SH-SY5Y (cell line): ENCODE results near the gene ADIPOQ.

ENCODE experiments used
- GATA2 ChIP-seq: IDR thresholded peaks from 2 replicates; pipeline ENCODE4 v1.6.1; 2011; ENCODE audit warnings: mild to moderate bottlenecking, low read depth, low read length
- GATA3 ChIP-seq: IDR thresholded peaks from 2 replicates; pipeline ENCODE4 v1.6.1; 2011; ENCODE audit warnings: low read depth, mild to moderate bottlenecking, low read length, moderate library complexity

Gene ADIPOQ

DNA sequence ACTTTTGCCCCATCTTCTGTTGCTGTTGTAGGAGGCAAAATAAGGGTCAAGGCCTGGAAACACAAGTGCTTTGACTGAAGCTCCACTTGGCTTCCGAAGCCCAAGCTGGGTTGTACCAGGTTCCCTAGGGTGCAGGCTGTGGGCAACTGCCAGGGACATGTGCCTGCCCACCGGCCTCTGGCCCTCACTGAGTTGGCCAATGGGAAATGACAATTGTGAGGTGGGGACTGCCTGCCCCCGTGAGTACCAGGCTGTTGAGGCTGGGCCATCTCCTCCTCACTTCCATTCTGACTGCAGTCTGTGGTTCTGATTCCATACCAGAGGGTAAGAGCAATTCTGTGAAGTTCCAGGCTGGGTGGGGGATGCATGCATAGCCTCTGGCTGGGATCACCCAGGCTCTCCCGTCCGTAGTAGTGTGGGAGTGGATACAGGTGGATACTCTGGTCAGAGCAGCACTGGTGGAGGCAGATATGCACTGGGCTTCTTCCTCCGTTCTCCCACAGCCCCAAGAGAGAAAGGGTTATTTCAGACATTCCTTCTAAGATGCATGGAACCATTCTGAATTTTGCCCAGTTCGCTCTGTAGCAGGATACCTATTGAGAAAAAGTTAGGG, at the start of gene ADIPOQ:
Gene ADIPOQ, plus strand, starts transcription at position 285 of the 613 bp plus-strand sequence. CDS start 10,349 bp downstream, outside the sequence.
- TF ChIP-seq GATA3 (no peak), GATA2 (no peak)

DNA sequence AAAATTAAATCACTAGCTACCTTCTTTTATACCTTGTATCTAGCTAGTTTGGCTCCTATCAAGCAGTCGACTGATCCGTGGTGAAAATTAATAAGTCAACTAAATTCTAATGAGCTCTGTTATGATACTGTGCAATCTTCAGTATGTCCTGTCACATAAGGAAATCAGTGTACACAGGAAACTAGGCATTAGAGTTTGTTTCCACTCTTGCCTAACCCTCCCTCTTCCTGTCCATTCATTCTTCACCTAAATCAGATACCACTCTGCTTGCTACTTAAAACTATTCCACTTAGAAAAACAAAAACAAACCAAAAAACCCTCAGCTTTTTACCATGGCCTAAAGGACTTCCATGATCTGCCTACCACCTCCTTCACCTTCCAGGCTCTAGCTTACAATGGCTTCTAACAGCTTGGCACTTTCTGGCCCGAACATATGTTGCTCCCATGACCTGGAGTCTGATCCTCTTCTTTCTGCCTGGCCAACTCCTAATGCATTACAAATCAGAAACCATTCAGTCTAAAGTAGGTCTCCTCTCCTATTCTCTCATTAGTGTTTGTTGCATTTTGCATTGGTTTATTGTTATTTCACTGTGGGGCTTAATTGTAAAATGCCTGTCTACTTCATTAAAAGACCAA, 44.2 kb upstream of the ADIPOQ start:
- TF ChIP-seq GATA2 (no peak), GATA3 (no peak)

DNA sequence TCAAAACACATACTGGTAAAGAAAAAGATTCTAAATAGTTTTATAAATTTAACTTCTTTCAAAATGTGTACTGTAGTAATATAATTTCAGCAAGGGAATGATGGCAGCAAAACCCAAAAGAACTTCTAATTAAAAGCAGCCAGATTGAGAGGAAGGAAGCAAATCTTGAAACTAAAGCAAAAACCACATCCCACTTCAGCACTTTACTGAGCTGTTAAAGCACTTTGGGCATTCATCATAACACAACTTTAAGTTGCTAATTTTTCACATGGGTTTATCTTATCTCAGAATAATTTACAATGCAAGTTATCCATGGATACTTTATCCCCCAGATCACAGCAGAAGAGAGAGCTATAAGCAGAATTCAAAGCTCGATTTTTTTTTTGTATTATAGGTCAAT, 42.2 kb upstream of the ADIPOQ start:
- no peak for TF ChIP-seq GATA2
- TF ChIP-seq GATA3 = no peak

DNA sequence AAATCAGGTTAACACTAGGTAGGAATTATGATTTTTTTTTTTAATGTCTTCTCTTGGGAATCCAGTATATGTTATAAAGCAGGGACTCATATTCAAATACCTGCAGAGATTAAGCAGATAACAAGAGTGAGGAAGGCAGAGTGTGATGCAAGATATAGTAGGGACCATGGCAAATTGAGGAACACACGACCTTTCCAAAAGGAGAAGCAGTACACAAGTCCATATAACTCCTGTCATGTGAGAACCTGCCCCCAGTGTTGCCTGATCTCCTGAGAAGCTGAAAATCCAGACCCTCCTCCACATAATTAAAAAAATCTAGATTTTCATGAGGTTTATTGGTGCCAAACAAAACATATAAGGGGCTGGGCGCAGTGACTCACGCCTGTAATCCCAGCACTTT, 39.8 kb upstream of the ADIPOQ start:
- TF ChIP-seq GATA3 = no peak
- TF ChIP-seq GATA2 = no peak

DNA sequence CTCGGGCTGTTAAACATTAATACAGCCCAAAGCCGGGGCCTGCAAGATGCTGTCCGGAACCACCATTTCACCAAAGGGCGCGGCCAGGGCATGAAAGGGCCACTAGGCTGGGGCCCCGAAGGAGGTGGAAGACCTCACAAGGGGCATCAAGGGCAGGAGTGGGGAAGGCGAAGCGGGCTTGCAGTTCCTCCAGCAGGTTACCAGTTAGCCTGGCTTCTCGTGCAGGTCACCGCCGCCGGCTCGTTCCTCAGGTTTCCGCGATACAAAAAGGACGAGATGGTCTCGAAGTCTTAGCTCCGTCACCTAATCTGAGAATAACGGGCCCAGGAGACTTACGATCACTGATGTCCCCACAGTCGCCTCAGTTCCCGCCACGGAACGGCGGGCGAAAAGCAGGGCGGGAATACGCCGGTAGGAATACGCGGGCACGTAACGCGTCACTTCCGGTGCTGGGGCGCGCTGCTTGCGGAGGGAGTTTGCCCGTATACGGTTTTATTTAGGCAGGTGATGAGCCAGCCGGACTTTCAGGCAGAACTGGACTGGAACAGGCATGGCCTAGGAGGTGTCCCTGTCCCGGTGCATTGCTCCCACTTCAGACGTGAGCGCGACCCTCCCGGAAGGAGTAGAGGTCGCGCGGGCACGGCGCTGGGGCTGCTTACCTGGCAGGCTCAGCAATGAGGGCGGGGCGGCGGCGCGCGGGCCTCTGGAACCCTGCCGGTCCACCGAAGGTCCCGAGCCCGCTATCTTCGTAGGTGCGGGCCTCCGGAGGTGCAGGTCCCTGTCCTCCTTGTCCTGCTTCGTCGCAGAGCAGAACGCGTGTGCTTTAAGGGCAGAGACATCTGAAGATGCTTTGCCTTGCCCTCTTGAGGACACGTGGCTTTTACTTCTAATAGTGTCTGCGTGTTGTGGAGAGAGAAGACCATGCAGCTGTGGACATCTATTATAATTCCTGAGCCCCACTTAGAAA, 36.1 kb upstream of the ADIPOQ start, which contains the start of gene RFC4:
Gene RFC4, minus strand, starts transcription at position 394 of the 967 bp plus-strand sequence. CDS start 1,769 bp downstream, outside the sequence.
- TF ChIP-seq GATA2 = no peak
- TF ChIP-seq GATA3 = no peak

DNA sequence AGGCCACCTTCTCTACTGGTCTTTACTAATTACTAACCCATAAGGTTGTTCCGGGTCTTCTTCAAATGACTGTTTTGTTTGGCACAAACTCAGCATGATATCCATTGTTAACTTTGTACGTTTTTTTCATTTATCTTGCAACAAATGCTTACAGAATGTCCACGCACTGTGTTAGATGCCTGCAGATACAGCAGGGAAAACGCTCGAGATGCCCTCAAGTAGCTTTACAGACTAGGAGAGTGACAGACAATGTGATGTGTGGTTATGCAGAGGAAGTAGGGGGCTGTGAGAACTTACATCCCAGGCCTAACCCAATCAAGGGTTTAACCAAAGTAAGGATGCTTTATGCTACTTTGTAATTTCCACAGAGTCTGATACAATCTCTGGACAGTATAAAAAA, 35.3 kb upstream of the ADIPOQ start:
- TF ChIP-seq GATA2 = no peak
- TF ChIP-seq GATA3 = no peak

DNA sequence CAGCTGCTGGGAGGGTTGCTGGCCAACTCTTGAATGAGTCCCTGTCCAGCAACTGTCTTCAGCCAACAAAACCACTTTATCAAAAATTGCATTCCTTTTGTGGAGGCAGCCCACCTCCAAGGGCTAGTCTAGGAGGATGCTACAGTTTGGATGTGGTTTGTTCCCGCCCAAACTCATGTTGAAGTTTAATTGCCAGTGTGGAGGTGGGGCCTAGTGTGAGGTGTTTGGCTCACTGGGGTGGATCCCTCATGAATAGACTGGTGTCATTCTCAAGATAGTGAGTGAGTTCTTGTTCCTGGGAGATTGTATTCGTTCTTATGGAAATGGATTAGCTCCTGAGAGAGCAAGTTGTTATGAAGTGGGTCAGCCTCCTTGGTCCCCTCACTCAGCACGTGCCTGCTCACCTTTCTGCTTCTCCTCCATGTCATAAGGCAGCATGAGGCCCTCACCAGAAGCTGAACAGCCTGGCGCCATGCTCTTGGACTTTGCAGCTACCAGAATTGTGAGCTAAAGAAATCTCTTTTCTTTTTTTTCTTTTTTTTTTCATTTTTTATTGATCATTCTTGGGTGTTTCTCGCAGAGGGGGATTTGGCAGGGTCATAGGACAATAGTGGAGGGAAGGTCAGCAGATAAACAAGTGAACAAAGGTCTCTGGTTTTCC, 32.0 kb upstream of the ADIPOQ start:
- TF ChIP-seq GATA2 (no peak), GATA3 (no peak)

DNA sequence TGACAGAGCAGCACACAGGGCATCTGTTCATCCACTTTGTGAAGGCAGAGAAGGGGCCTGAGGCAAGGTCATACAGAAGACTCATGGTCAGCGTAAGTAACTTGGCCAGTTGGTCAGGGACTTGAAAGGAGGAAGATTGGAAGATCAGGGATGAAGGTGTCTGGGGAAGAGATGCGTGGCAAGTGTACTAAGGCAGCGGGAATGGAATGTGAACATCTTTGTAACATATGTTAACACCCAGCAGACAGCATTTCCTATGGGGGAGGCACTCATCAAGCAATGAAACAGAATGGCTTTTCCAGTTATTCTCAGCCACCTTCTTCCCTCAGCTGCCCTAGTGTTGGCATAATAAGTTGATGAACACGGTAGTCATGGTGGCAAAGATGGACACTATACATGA, 28.4 kb upstream of the ADIPOQ start:
- no peak for TF ChIP-seq GATA3
- TF ChIP-seq GATA2 = no peak

DNA sequence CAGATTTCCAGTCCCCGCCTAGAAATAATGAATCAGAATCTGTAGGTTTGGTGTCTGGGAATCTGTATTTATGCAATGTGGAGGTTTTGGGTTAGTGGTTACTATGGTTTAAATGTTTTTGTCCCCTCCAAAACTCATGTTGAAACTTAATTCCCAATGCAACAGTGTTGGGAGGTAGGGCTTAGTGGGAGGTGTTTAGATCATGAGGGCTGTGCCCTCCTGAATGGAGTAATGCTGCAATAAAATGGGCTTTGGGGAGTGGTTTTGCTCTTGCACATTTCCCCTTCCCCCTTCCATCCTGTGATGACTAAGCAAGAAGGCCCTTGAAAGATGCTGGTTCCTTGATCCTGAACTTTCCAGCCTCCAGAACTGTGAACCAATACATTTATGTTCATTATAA, 27.1 kb upstream of the ADIPOQ start:
- TF ChIP-seq GATA2 (no peak), GATA3 (no peak)

DNA sequence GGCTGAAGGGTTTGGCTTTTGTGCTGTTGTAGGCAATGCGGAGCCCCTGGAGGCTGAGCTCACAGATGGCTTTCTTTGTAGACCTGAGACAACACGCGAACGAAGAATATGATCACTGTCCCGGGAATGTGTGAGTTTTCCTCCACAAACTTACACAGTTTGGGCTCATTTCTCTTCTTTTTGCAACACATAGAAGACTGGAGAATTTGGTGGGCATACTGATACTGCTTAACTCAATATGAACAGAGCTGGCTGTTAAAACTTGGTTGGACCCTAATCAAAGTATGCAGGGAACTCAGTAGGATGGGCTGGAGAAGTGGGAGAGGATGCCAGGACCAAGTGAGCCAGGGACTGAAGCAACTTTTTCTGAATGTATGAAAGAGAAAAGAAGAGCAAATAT, 24.0 kb upstream of the ADIPOQ start:
- TF ChIP-seq GATA2 (no peak), GATA3 (no peak)

DNA sequence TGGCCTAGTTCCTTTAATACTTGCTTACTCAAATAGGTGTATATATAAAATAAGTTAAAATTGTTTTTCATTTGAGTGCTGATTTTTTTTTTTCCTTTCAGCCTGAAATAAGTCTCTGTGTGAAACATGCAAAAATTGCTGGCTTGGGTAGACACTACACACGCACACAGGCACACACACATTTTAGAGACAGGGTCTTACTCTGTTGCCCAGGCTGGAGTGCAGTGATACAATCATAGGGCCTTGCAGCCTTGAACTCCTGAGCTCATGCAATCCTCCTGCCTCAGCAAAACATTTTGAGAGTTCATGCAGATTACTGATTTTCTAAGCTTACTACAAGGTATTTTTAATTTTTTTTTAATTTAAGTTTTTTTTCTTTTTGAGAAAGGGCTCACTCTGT, 23.6 kb upstream of the ADIPOQ start:
- no peak for TF ChIP-seq GATA2
- no peak for TF ChIP-seq GATA3

DNA sequence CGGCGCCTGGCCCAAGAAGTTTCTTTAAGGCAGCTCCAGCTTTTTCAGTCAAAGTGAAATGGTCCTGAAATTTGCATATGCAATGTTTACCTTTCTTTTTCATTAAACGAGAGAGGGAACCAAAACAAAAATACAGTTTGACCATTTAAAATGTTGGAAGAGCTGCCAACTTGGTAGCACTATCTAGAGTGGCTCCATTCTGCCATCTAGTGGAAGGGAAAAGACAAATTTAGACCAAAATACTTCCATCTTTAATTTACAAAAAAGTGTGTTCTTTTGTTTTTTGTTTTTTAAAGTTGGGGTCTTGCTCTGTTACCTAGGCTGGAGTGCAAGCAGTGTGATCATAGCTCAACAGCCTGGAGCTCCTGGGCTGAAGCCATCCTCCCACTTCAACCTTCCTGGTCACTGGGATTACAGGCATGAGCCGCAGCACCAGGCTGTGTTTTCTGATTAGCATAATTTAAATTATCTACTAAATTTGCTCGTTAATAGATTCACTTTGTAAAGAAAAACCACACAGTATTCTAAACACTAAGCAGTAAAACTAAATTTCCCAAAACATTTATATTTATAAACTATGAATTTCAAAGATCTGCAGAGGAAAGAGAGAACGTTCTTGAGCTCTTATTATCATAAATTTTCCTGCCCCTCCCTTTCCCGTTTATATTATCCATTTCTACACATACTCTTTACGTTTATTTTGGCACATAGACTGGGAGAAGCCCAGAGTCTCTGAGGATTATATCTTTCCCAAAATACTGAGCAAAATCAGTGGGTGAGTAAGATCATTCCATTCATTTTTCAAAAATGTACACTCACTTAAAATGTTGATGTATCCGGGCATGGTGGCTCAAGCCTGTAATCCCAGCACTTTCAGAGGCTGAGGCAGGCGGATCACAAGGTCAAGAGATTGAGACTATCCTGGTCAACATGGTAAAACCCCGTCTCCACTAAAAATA, 20.8 kb upstream of the ADIPOQ start:
- TF ChIP-seq GATA2 (no peak), GATA3 (no peak)

DNA sequence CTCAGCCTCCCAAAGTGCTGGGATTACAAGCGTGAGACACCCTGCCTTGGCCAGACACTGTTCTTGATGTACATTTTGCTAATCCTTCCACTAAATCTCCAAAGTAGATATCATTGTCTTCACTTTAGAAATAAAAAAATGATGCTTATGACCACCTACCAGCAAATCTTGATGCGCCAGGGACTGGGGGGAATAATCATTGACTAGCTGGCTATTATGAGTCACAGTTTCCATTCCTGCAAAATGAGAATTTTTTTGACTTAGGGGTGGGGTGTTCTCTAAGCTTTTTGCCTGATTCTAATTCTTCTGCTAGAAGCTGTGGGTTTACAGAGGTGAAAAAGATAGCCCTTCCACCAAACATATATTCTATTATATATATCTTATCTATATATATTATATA, 19.1 kb upstream of the ADIPOQ start:
- TF ChIP-seq GATA3 (no peak), GATA2 (no peak)
